ENCODE measurements around the gene UVRAG. TPM values are rescaled to one million over a fixed set of nuclear protein-coding genes. Genes with fewer than 3 reads are reported as not detected.

The UVRAG gene
- total and polyA plus RNA-seq, 2 of the 4 experiments (the other 2 are of a cell fraction) = 5.6 to 10.9 TPM

GRCh38 chr11:76143274-76143673 lies 328.3 kb downstream of the UVRAG start:
- in situ Hi-C loops (cut with MboI; ENCODE audit: low sequenced_read_pairs) (no loop called here), dilution Hi-C loops (cut with HindIII; ENCODE audit: low sequenced_read_pairs, unreplicated experiment) (no loop called here), intact Hi-C loops (cut with micrococcal nuclease) (no loop called here)
- Histone ChIP-seq H3K23ac (ENCODE audit: low read depth, low read length) (no peak overlapping the region), H3K4ac (ENCODE audit: low read depth, low read length) (no peak overlapping the region), H3K9me3 (ENCODE audit: control insufficient read depth, insufficient read depth, low read length) (no peaks in the 10 kb centered on the region), H3K27ac (ENCODE audit: insufficient read depth, low read length) (no peak overlapping the region), H3K4me2 (ENCODE audit: low read depth, low read length) (no peak overlapping the region), H2BK5ac (ENCODE audit: low read depth, low read length, poor library complexity, severe bottlenecking) (no peak overlapping the region), H3K9me1 (ENCODE audit: insufficient read depth, low read length) (peaks cover 9% of the 10 kb centered on the region; the same call in 1 of the 2 replicates), H2BK15ac (ENCODE audit: low read depth, low read length) (no peak overlapping the region), H3K4me1 (ENCODE audit: control insufficient read depth, insufficient read depth, low read length) (no peaks in the 10 kb centered on the region), H3K18ac (ENCODE audit: low read depth, low read length) (no peak overlapping the region), H3K9ac (ENCODE audit: low read depth, low read length) (no peak overlapping the region), H3K4me3 (ENCODE audit: insufficient read depth, low read depth, low read length) (no peak overlapping the region), H2AK5ac (ENCODE audit: low read depth, low read length) (no peak overlapping the region), H3K79me1 (ENCODE audit: low read depth in 1 of 2, low read length in 2 of 2) (no peaks in the 10 kb centered on the region), H2AK9ac (replicated peaks; ENCODE audit: low read depth, low read length, poor library complexity) (no peak overlapping the region), H3K27me3 (ENCODE audit: control insufficient read depth, insufficient read depth, low read length) (no peaks in the 10 kb centered on the region), H4K91ac (ENCODE audit: insufficient read depth, low read depth, low read length) (no peak overlapping the region), H2AFZ (replicated peaks; ENCODE audit: low read length, poor library complexity) (no peak overlapping the region), H3K56ac (ENCODE audit: extremely low read depth, insufficient read depth, low read length) (no peak overlapping the region), H2BK20ac (ENCODE audit: low read depth, low read length) (no peak overlapping the region), H4K5ac (ENCODE audit: low read depth, low read length) (no peak overlapping the region), H3K36me3 (ENCODE audit: control insufficient read depth, insufficient read depth, low read length) (peaks cover 9% of the 10 kb centered on the region), H3K14ac (replicated peaks; ENCODE audit: low read depth, low read length) (no peak overlapping the region), H4K8ac (ENCODE audit: low read depth in 2 of 2, low read length in 2 of 2) (no peak overlapping the region), H2BK120ac (ENCODE audit: low read depth, low read length) (no peak overlapping the region), H4K20me1 (ENCODE audit: insufficient read depth, low read length) (no peaks in the 10 kb centered on the region)
- 100% methylated on average over 3 of the region's 11 CpGs; no CpG with 5 or more reads in 1 of the 2 experiments for WGBS, 2 experiments (ENCODE audit: extremely low coverage in 2 of 2, insufficient read length in 1 of 2)
- DNase-seq (no peak), ATAC-seq (ENCODE audit: low read depth) (no peak)
- ChIA-PET CTCF (interaction anchor here (0.9 to 1.8 kb wide), 2 partner anchors 9 to 340 kb away, joined by 3 to 7 read pairs; no protein-coding TSS in a partner anchor), POLR2A (ENCODE audit: unreplicated experiment) (no interaction called here)
- no peak for TF ChIP-seq NFE2L2 (IDR thresholded peaks at IDR 0.05; ENCODE audit: low read depth, low read length)
- no TSS peak for BruUV-seq (replicated peaks)

Measured in IMR-90 (cell line).